GM18502 (cell line): ENCODE results near the gene ACSS3.
"Not testable (repeated sequence)": the region's sequence is repeated elsewhere in the genome, so short reads cannot be mapped to it uniquely, and the experiment has no call there.

Experiments
- ATAC-seq: cut with Tn5 transposase; IDR thresholded peaks from one replicate; pipeline ENCODE4 v1.9.1; 2021; ENCODE audit warnings: mild to moderate bottlenecking; ENCODE audit not compliant: unreplicated experiment, poor library complexity

The ACSS3 gene

GRCh38 chr12:81077686-81078441 lies at the start of gene ACSS3:
ACSS3 (plus strand) TSS chr12:81078079; CDS start chr12:81078121, 42 bp downstream.
- no peak for ATAC-seq

- no peak for ATAC-seq
These were observed 43.0 kb upstream of the ACSS3 start for GRCh38 chr12:81034926-81035325.

GRCh38 chr12:81039231-81039630 lies 38.6 kb upstream of the ACSS3 start:
- no peak for ATAC-seq

- no peak for ATAC-seq
These were observed 33.7 kb upstream of the ACSS3 start for GRCh38 chr12:81043979-81044740.

GRCh38 chr12:81064971-81065370 lies 12.9 kb upstream of the ACSS3 start:
- not testable (repeated sequence) for ATAC-seq

GRCh38 chr12:81070846-81071245 lies 7.0 kb upstream of the ACSS3 start:
- ATAC-seq, result no peak

- no peak for ATAC-seq
These were observed 2.3 kb upstream of the ACSS3 start for GRCh38 chr12:81075539-81075938.

GRCh38 chr12:81077329-81077685 lies 572 bp upstream of the ACSS3 start:
- no peak for ATAC-seq

- ATAC-seq, result no peak
These were observed 754 bp downstream of the ACSS3 start for GRCh38 chr12:81078469-81079196.

- no peak for ATAC-seq
These were observed 1.6 kb downstream of the ACSS3 start for GRCh38 chr12:81079280-81080076.

GRCh38 chr12:81080431-81080983 lies 2.6 kb downstream of the ACSS3 start:
- no peak for ATAC-seq

- no peak for ATAC-seq
These were observed 3.8 kb downstream of the ACSS3 start for GRCh38 chr12:81081726-81082125.

- ATAC-seq, result no peak
These were observed 5.1 kb downstream of the ACSS3 start for GRCh38 chr12:81083018-81083417.

- no peak for ATAC-seq
These were observed 6.1 kb downstream of the ACSS3 start for GRCh38 chr12:81083906-81084513.

- no peak for ATAC-seq
These were observed 7.0 kb downstream of the ACSS3 start for GRCh38 chr12:81084811-81085350.

- no peak for ATAC-seq
These were observed 8.0 kb downstream of the ACSS3 start for GRCh38 chr12:81085832-81086231.

- ATAC-seq, result no peak
These were observed 8.5 kb downstream of the ACSS3 start for GRCh38 chr12:81086342-81086741.

GRCh38 chr12:81088221-81088620 lies 10.3 kb downstream of the ACSS3 start:
- no peak for ATAC-seq

- ATAC-seq, result no peak
These were observed 11.5 kb downstream of the ACSS3 start for GRCh38 chr12:81089412-81089811.
